SK-N-SH (cell line): ENCODE measurements around the gene MED14. TPM values are rescaled to one million over a fixed set of nuclear protein-coding genes. Genes with fewer than 3 reads are reported as not detected.

Experiments used
- CTCF ChIA-PET: fragments of 300-600, 350-600 bp; formaldehyde crosslinking; extraction: SDS; loops from one replicate; lab custom pipeline; 2021; lab: Yijun Ruan, JAX
- POLR2A ChIA-PET: fragments of 350-600 bp; sonication (Branson Sonifier 250); formaldehyde crosslinking; extraction: SDS; loops from one replicate; lab custom pipeline; 2020; ENCODE audit warnings: antibody characterized with exemption, inconsistent platforms; lab: Yijun Ruan, JAX
- DNase-seq: peaks from one replicate; pipeline ENCODE4 v3.0.0; 2012
- H2AFZ ChIP-seq: fragments of 200-600 bp; sonication (generic); 2 replicates; pipeline ENCODE4 v1.8.1; 2016; ENCODE audit warnings: antibody characterized with exemption, mild to moderate bottlenecking, low read depth
- H3F3A ChIP-seq: fragments of 200-600 bp; sonication (generic); replicated peaks from 2 replicates; pipeline ENCODE3; 2016; ENCODE audit warnings: antibody characterized with exemption, mild to moderate bottlenecking; ENCODE audit not compliant: insufficient read depth
- H3K27ac ChIP-seq, 2 experiments: fragments of 200-500 bp in 1 of 2; fragments of 200-600 bp in 1 of 2; sonication (Bioruptor generic) in 1 of 2; sonication (generic), shearing (Covaris generic) in 1 of 2; 2 replicates each; pipeline versions ENCODE4 v1.5.1 to v1.6.1; 2014 to 2016; ENCODE audit warnings: low read depth in 2 of 2, inconsistent platforms in 1 of 2, low read length in 1 of 2, mild to moderate bottlenecking in 1 of 2, mixed read lengths in 1 of 2
- H3K27me3 ChIP-seq: fragments of 200-600 bp; sonication (generic), shearing (Covaris generic); 2 replicates; pipeline ENCODE4 v1.6.1; 2016; ENCODE audit warnings: mixed run types; ENCODE audit not compliant: insufficient read depth
- H3K36me3 ChIP-seq, 2 experiments: fragments of 200-500 bp in 1 of 2; fragments of 200-600 bp in 1 of 2; sonication (Bioruptor generic) in 1 of 2; sonication (generic) in 1 of 2; replicated peaks in 1 of 2; 2 replicates each; pipeline versions ENCODE3 to v1.5.1; 2014 to 2016; ENCODE audit warnings: low read length in 1 of 2, mild to moderate bottlenecking in 1 of 2; ENCODE audit not compliant: insufficient read depth in 2 of 2, control insufficient read depth in 1 of 2
- H3K4me1 ChIP-seq, 2 experiments: fragments of 200-500 bp in 1 of 2; fragments of 200-600 bp in 1 of 2; sonication (Bioruptor generic) in 1 of 2; sonication (generic), shearing (Covaris generic) in 1 of 2; 2 replicates each; pipeline versions ENCODE4 v1.5.1 to v1.6.1; 2014 to 2016; ENCODE audit warnings: low read depth in 1 of 2, low read length in 1 of 2, mixed run types in 1 of 2; ENCODE audit not compliant: insufficient read depth in 2 of 2, control insufficient read depth in 1 of 2
- H3K4me2 ChIP-seq: fragments of 200-600 bp; sonication (generic), shearing (Covaris generic); 2 replicates; pipeline ENCODE4 v1.6.1; 2017; ENCODE audit warnings: mixed run types
- H3K4me3 ChIP-seq, 2 experiments: fragments of 200-500 bp in 1 of 2; fragments of 200-600 bp in 1 of 2; sonication (Bioruptor generic) in 1 of 2; sonication (generic), shearing (Covaris generic) in 1 of 2; 2 replicates each; pipeline versions ENCODE4 v1.5.1 to v1.8.1; 2014 to 2016; ENCODE audit warnings: low read depth in 2 of 2, inconsistent platforms in 1 of 2, low read length in 1 of 2, mild to moderate bottlenecking in 1 of 2, mixed read lengths in 1 of 2, moderate library complexity in 1 of 2
- H3K79me2 ChIP-seq: fragments of 200-600 bp; sonication (generic); 2 replicates; pipeline ENCODE4 v1.8.1; 2017; ENCODE audit warnings: mild to moderate bottlenecking; ENCODE audit not compliant: insufficient read depth
- H3K9ac ChIP-seq: fragments of 200-600 bp; sonication (generic); 2 replicates; pipeline ENCODE4 v1.6.1; 2017; ENCODE audit warnings: mixed run types
- H3K9me2 ChIP-seq: fragments of 200-600 bp; sonication (generic); 2 replicates; pipeline ENCODE4 v1.6.1; 2017; ENCODE audit warnings: mixed run types
- H3K9me3 ChIP-seq: fragments of 200-600 bp; sonication (generic); 2 replicates; pipeline ENCODE4 v1.6.1; 2017; ENCODE audit warnings: mixed run types, mild to moderate bottlenecking, moderate library complexity
- H4K20me1 ChIP-seq: fragments of 200-600 bp; sonication (generic); 2 replicates; pipeline ENCODE4 v1.6.1; 2017; ENCODE audit warnings: mild to moderate bottlenecking, mixed run types; ENCODE audit not compliant: insufficient read depth
- CHD2 ChIP-seq: fragments of 150-350 bp; IDR thresholded peaks from 2 replicates; pipeline ENCODE4 v1.6.1; 2018; ENCODE audit warnings: low read length; ENCODE audit not compliant: partially characterized antibody
- EZH2phosphoT487 ChIP-seq: fragments of 200-600 bp; sonication (generic); IDR thresholded peaks from 2 replicates; pipeline ENCODE4 v1.6.1; 2017; ENCODE audit warnings: low read depth, mixed run types, mild to moderate bottlenecking, antibody characterized with exemption, moderate library complexity, borderline replicate concordance
- FOSL2 ChIP-seq: IDR thresholded peaks from 2 replicates; pipeline ENCODE4 v1.4.0; 2012; ENCODE audit warnings: low read depth, mild to moderate bottlenecking, moderate library complexity, borderline replicate concordance
- GABPA ChIP-seq: IDR thresholded peaks from 2 replicates; pipeline ENCODE4 v1.4.0; 2012; ENCODE audit warnings: low read depth, mild to moderate bottlenecking
- MAX ChIP-seq: IDR thresholded peaks from 2 replicates; pipeline ENCODE4 v1.4.0; 2012; ENCODE audit warnings: low read depth
- MEF2A ChIP-seq: IDR thresholded peaks from 2 replicates; pipeline ENCODE4 v1.4.0; 2012; ENCODE audit warnings: low read depth, borderline replicate concordance
- PBX3 ChIP-seq: IDR thresholded peaks from 2 replicates; pipeline ENCODE4; 2012
- RAD21 ChIP-seq: IDR thresholded peaks from 2 replicates; pipeline ENCODE4 v1.6.1; 2012; ENCODE audit warnings: mild to moderate bottlenecking, low read length
- RXRA ChIP-seq: IDR thresholded peaks from 2 replicates; pipeline ENCODE4 v1.4.0; 2012; ENCODE audit warnings: low read depth, mild to moderate bottlenecking, borderline replicate concordance
- SIN3A ChIP-seq: IDR thresholded peaks from 2 replicates; pipeline ENCODE4 v1.6.1; 2012; ENCODE audit warnings: low read depth, mild to moderate bottlenecking, low read length, moderate library complexity, borderline replicate concordance
- SMC3 ChIP-seq: IDR thresholded peaks from 2 replicates; pipeline ENCODE4 v1.6.1; 2012; ENCODE audit warnings: low read depth, low read length, improper control_type of control experiment
- TAF1 ChIP-seq: IDR thresholded peaks from 2 replicates; pipeline ENCODE4 v1.6.1; 2012; ENCODE audit warnings: low read depth, mild to moderate bottlenecking, low read length, moderate library complexity, borderline replicate concordance
- YY1 ChIP-seq: IDR thresholded peaks from 2 replicates; pipeline ENCODE4 v1.4.0; 2012; ENCODE audit warnings: low read depth, mild to moderate bottlenecking
- WGBS: methylation state at CpG from one replicate; pipeline ENCODE4 v1.1.6; 2017; ENCODE audit warnings: low lambda C conversion rate; 5-methylcytosine and 5-hydroxymethylcytosine counted together
- polyA plus RNA-seq, 3 experiments: library from polyadenylated mRNA; depleted of rRNA; stranded (reverse); fragments of >200 nt; gene quantifications; 2 replicates each; pipeline ENCODE4 v1.2.3, GENCODE V29; 2012
- TF ChIP-seq, protein P1 (sequence below): fragments of 150-350 bp; IDR thresholded peaks from 2 replicates; pipeline ENCODE4 v1.6.1; 2017; ENCODE audit warnings: antibody characterized with exemption, low read length, low read depth, borderline replicate concordance
- TF ChIP-seq, protein P2 (sequence below): fragments of 200-600 bp; sonication (generic); IDR thresholded peaks from 2 replicates; pipeline ENCODE4 v1.6.1; 2017; ENCODE audit warnings: antibody characterized with exemption, mild to moderate bottlenecking, moderate library complexity

Gene MED14
- polyA plus RNA-seq, 1 of the 3 experiments (the other 2 are of a cell fraction) = 24.5 TPM

- no peaks in the 10 kb centered on the region for H3F3A ChIP-seq
- DNase-seq = no peak
- H3K9me2 ChIP-seq = no peaks in the 10 kb centered on the region
- H3K79me2 ChIP-seq = no peaks in the 10 kb centered on the region
- H3K9me3 ChIP-seq = no peaks in the 10 kb centered on the region
- H3K4me1 ChIP-seq = no peaks in the 10 kb centered on the region
- no peak overlapping the region for H3K4me3 ChIP-seq
- WGBS = 93% methylated on average over 4 of the region's 4 CpGs
- TF ChIP-seq CHD2 (no peak), MEF2A (no peak), PBX3 (no peak), RAD21 (no peak), SIN3A (no peak), YY1 (no peak), TAF1 (no peak), MAX (no peak), EZH2phosphoT487 (no peak), SMC3 (no peak), FOSL2 (no peak), GABPA (no peak), RXRA (no peak)
- TF ChIP-seq, protein P1, sequence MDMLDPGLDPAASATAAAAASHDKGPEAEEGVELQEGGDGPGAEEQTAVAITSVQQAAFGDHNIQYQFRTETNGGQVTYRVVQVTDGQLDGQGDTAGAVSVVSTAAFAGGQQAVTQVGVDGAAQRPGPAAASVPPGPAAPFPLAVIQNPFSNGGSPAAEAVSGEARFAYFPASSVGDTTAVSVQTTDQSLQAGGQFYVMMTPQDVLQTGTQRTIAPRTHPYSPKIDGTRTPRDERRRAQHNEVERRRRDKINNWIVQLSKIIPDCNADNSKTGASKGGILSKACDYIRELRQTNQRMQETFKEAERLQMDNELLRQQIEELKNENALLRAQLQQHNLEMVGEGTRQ = no peak
- TF ChIP-seq, protein P2, sequence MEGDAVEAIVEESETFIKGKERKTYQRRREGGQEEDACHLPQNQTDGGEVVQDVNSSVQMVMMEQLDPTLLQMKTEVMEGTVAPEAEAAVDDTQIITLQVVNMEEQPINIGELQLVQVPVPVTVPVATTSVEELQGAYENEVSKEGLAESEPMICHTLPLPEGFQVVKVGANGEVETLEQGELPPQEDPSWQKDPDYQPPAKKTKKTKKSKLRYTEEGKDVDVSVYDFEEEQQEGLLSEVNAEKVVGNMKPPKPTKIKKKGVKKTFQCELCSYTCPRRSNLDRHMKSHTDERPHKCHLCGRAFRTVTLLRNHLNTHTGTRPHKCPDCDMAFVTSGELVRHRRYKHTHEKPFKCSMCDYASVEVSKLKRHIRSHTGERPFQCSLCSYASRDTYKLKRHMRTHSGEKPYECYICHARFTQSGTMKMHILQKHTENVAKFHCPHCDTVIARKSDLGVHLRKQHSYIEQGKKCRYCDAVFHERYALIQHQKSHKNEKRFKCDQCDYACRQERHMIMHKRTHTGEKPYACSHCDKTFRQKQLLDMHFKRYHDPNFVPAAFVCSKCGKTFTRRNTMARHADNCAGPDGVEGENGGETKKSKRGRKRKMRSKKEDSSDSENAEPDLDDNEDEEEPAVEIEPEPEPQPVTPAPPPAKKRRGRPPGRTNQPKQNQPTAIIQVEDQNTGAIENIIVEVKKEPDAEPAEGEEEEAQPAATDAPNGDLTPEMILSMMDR = no peak
- no peaks in the 10 kb centered on the region for H3K27me3 ChIP-seq
- H3K9ac ChIP-seq = no peak overlapping the region
- no peak overlapping the region for H3K4me2 ChIP-seq
- no peak overlapping the region for H3K27ac ChIP-seq
- ChIA-PET POLR2A (no interaction called here), CTCF (interaction anchor here (0.6 to 1.5 kb wide), 3 partner anchors 8 to 327 kb away, joined by 3 read pairs; partner anchors contain the start of gene MED14)
- peaks cover 38 to 60% of the 10 kb centered on the region in 2 experiments for H3K36me3 ChIP-seq
- H2AFZ ChIP-seq = no peak overlapping the region
- H4K20me1 ChIP-seq = no peaks in the 10 kb centered on the region
These were observed 34.6 kb downstream of the MED14 start for GRCh38 chrX:40700640-40701342.
